Neural progenitor cell (in vitro differentiated cells): ENCODE measurements around the gene ACOX3. TPM values are rescaled to one million over a fixed set of nuclear protein-coding genes. Genes with fewer than 3 reads are reported as not detected.

Source experiments
- DNase-seq: peaks from one replicate; pipeline ENCODE4 v3.0.0-alpha.2; 2016; ENCODE audit warnings: low spot score
- H2AFZ ChIP-seq: fragments of 200-600 bp; sonication (generic); replicated peaks from 2 replicates; pipeline ENCODE4 v1.6.1; 2016; ENCODE audit warnings: antibody characterized with exemption
- H3F3A ChIP-seq: fragments of 200-600 bp; sonication (generic); 2 replicates; pipeline ENCODE4 v1.6.1; 2016; ENCODE audit warnings: antibody characterized with exemption, low read depth
- H3K27ac ChIP-seq: fragments of 200-600 bp; sonication (generic); 2 replicates; pipeline ENCODE4 v1.5.1; 2016; ENCODE audit warnings: mild to moderate bottlenecking
- H3K27me3 ChIP-seq: fragments of 200-600 bp; sonication (generic); 2 replicates; pipeline ENCODE4 v1.6.1; 2016; ENCODE audit warnings: mild to moderate bottlenecking, moderate library complexity
- H3K36me3 ChIP-seq: fragments of 200-600 bp; sonication (generic); 2 replicates; pipeline ENCODE4 v1.5.1; 2016
- H3K4me1 ChIP-seq: fragments of 200-600 bp; sonication (generic); 2 replicates; pipeline ENCODE4 v1.6.1; 2016; ENCODE audit warnings: mixed run types
- H3K4me2 ChIP-seq: fragments of 200-600 bp; sonication (generic); 2 replicates; pipeline ENCODE4 v1.6.1; 2016
- H3K4me3 ChIP-seq: fragments of 200-600 bp; sonication (generic); 2 replicates; pipeline ENCODE4 v1.5.1; 2016
- H3K79me2 ChIP-seq: fragments of 200-600 bp; sonication (generic); 2 replicates; pipeline ENCODE4 v1.6.1; 2016; ENCODE audit warnings: low read depth
- H3K9ac ChIP-seq: fragments of 200-600 bp; sonication (generic); 2 replicates; pipeline ENCODE4 v1.6.1; 2016
- H3K9me3 ChIP-seq: fragments of 200-600 bp; sonication (generic); 2 replicates; pipeline ENCODE4 v1.5.1; 2016; ENCODE audit warnings: low read depth
- H4K20me1 ChIP-seq: fragments of 200-600 bp; sonication (generic); 2 replicates; pipeline ENCODE4 v1.6.1; 2016; ENCODE audit warnings: low read depth
- H3K27ac Mint-ChIP-seq: 3 replicates; pipeline ENCODE4 v1.8.0; 2021; ENCODE audit warnings: mixed read lengths
- H3K27me3 Mint-ChIP-seq: 2 replicates; pipeline ENCODE4 v1.8.0; 2022; ENCODE audit warnings: low read depth, mild to moderate bottlenecking, inconsistent platforms, moderate library complexity, mixed read lengths; ENCODE audit not compliant: insufficient read depth
- H3K36me3 Mint-ChIP-seq: 3 replicates; pipeline ENCODE4 v1.8.0; 2021; ENCODE audit warnings: mixed read lengths
- H3K4me1 Mint-ChIP-seq: 3 replicates; pipeline ENCODE4 v1.8.0; 2021; ENCODE audit warnings: mixed read lengths
- H3K4me3 Mint-ChIP-seq: 3 replicates; pipeline ENCODE4 v1.8.0; 2021; ENCODE audit warnings: mild to moderate bottlenecking, moderate library complexity, mixed read lengths
- H3K9me3 Mint-ChIP-seq: 3 replicates; pipeline ENCODE4 v1.8.0; 2020; ENCODE audit warnings: mixed read lengths
- CTCF ChIP-seq: fragments of 200-600 bp; sonication (generic); IDR thresholded peaks from 2 replicates; pipeline ENCODE4 v1.5.1; 2017; ENCODE audit warnings: antibody characterized with exemption, mild to moderate bottlenecking
- EZH2 ChIP-seq: fragments of 200-600 bp; sonication (generic); IDR thresholded peaks from 2 replicates; pipeline ENCODE4 v1.6.1; 2017; ENCODE audit warnings: antibody characterized with exemption, mild to moderate bottlenecking, moderate library complexity
- EZH2phosphoT487 ChIP-seq: fragments of 200-600 bp; sonication (generic); IDR thresholded peaks from 2 replicates; pipeline ENCODE4 v1.6.1; 2017; ENCODE audit warnings: antibody characterized with exemption
- total RNA-seq: library from RNA; depleted of rRNA; stranded (reverse); fragments of >200 nt; gene quantifications from 2 replicates; pipeline ENCODE4 v1.2.3, GENCODE V29; 2015; ENCODE audit warnings: low replicate concordance

ACOX3 gene
- total RNA-seq, 1 donor from 2014 or later, result 14.0 TPM

GRCh38 chr4:8325291-8325973, 115.1 kb downstream of the ACOX3 start:
- H3K36me3 Mint-ChIP-seq, result no peaks in the 10 kb centered on the region
- H3K27me3 ChIP-seq, result no peaks in the 10 kb centered on the region
- no peak for DNase-seq
- no peak overlapping the region for H3K4me3 Mint-ChIP-seq
- H3K9me3 Mint-ChIP-seq, result peaks cover 23% of the 10 kb centered on the region
- no peak overlapping the region for H3K27ac Mint-ChIP-seq
- H3K9me3 ChIP-seq, result no peaks in the 10 kb centered on the region
- H3F3A ChIP-seq, result no peaks in the 10 kb centered on the region
- no peak overlapping the region for H3K27ac ChIP-seq
- H3K27me3 Mint-ChIP-seq, result no peaks in the 10 kb centered on the region
- TF ChIP-seq EZH2phosphoT487, result no peak
- TF ChIP-seq CTCF, result no peak
- TF ChIP-seq EZH2, result no peak
- no peak overlapping the region for H3K9ac ChIP-seq
- no peaks in the 10 kb centered on the region for H3K4me1 ChIP-seq
- H3K4me3 ChIP-seq, result no peak overlapping the region
- no peaks in the 10 kb centered on the region for H3K4me1 Mint-ChIP-seq
- H3K79me2 ChIP-seq, result no peaks in the 10 kb centered on the region
- H2AFZ ChIP-seq, result no peak overlapping the region
- H3K4me2 ChIP-seq, result no peak overlapping the region
- no peaks in the 10 kb centered on the region for H3K36me3 ChIP-seq
- no peaks in the 10 kb centered on the region for H4K20me1 ChIP-seq

GRCh38 chr4:8324640-8325239, 115.8 kb downstream of the ACOX3 start:
- H4K20me1 ChIP-seq, result no peaks in the 10 kb centered on the region
- no peak overlapping the region for H3K4me2 ChIP-seq
- no peak overlapping the region for H3K27ac ChIP-seq
- H3K79me2 ChIP-seq, result no peaks in the 10 kb centered on the region
- no peak overlapping the region for H3K4me3 ChIP-seq
- H3K36me3 Mint-ChIP-seq, result no peaks in the 10 kb centered on the region
- H3K9me3 Mint-ChIP-seq, result peaks cover 23% of the 10 kb centered on the region
- no peaks in the 10 kb centered on the region for H3K27me3 ChIP-seq
- H3K27me3 Mint-ChIP-seq, result no peaks in the 10 kb centered on the region
- H3K27ac Mint-ChIP-seq, result no peak overlapping the region
- H3K4me1 Mint-ChIP-seq, result no peaks in the 10 kb centered on the region
- H3K9ac ChIP-seq, result no peak overlapping the region
- no peaks in the 10 kb centered on the region for H3F3A ChIP-seq
- no peaks in the 10 kb centered on the region for H3K36me3 ChIP-seq
- DNase-seq, result no peak
- H3K4me3 Mint-ChIP-seq, result no peak overlapping the region
- TF ChIP-seq EZH2phosphoT487, result no peak
- no peak for TF ChIP-seq CTCF
- TF ChIP-seq EZH2, result no peak
- H3K4me1 ChIP-seq, result no peaks in the 10 kb centered on the region
- H2AFZ ChIP-seq, result no peak overlapping the region
- H3K9me3 ChIP-seq, result no peaks in the 10 kb centered on the region

- Mint-ChIP-seq H3K27ac (no peak overlapping the region), H3K4me1 (no peaks in the 10 kb centered on the region), H3K4me3 (no peak overlapping the region), H3K36me3 (no peaks in the 10 kb centered on the region), H3K9me3 (peaks cover 23% of the 10 kb centered on the region), H3K27me3 (no peaks in the 10 kb centered on the region)
- Histone ChIP-seq H3K36me3 (no peaks in the 10 kb centered on the region), H3K27me3 (no peaks in the 10 kb centered on the region), H3K4me3 (no peak overlapping the region), H3K79me2 (no peaks in the 10 kb centered on the region), H2AFZ (no peak overlapping the region), H4K20me1 (no peaks in the 10 kb centered on the region), H3K27ac (no peak overlapping the region), H3F3A (no peaks in the 10 kb centered on the region), H3K9me3 (no peaks in the 10 kb centered on the region), H3K4me1 (no peaks in the 10 kb centered on the region), H3K9ac (no peak overlapping the region), H3K4me2 (no peak overlapping the region)
- TF ChIP-seq EZH2 (no peak), EZH2phosphoT487 (no peak), CTCF (no peak)
- DNase-seq, result no peak
Observed at GRCh38 chr4:8323947-8324555, 116.5 kb downstream of the ACOX3 start.
